CD1c-positive myeloid dendritic cell (primary cell): ENCODE measurements around the gene IQSEC1.

Experiments used
- DNase-seq: peaks from one replicate; pipeline ENCODE4 v3.0.0-alpha.2; 2016; ENCODE audit errors: extremely low spot score

IQSEC1 gene

DNA sequence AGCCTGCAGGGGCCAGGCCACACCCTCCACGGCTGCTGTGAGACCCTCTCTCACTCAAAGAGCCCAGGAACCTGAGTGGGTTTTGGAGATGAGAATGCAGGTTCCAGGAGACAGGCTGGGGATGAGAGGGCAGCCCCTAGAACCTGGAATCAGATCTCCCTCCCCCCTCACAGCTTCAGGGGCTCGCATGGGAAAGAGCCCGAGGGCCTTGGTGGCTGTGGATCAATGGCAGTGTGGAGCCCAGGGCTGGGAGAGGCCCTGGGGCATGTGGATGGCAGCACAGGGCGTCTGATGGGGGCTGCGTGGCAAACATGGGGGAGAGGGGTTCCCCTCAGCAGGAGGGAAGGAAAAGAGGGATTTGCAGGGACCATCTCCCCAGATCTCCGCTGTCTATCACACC, 119.0 kb downstream of the IQSEC1 start:
- no peak for DNase-seq

DNA sequence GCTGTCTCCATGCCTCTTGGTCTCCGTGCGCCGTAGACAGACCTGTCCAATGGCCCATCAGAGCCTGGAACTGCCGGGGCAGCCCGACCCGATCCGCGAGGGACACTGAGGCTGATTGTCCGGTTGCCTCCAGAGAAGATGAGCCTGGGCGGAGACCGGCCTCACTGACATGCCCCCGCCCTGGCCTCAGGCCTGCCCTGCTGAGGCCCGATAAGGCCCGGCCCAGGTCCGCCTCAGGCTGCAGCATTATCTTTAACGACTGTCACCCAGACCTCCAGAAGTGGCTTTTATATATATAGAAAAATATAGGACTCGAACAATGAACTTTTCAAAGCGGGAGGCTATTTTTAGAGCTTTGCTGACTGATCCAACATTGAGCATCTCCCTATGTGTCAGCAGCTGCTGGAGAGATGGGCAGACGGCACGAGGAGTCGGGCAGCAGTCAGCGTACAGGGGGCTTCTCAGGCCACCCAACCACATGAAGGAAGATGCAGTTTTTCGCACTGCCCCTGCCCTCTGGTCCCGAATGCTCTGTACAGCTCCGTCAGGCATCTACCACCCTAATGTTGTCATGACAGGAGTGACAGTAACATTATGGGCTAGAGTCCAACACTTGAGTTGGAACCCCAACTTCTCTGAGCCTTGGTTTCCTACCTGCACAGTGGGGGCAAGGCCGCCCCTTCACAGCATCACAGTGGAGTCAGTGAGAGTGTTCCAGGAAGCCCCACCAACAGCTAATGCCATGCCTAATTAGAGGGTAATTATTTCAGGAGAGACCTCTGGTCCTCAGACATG, 119.8 kb downstream of the IQSEC1 start:
- no peak for DNase-seq

DNA sequence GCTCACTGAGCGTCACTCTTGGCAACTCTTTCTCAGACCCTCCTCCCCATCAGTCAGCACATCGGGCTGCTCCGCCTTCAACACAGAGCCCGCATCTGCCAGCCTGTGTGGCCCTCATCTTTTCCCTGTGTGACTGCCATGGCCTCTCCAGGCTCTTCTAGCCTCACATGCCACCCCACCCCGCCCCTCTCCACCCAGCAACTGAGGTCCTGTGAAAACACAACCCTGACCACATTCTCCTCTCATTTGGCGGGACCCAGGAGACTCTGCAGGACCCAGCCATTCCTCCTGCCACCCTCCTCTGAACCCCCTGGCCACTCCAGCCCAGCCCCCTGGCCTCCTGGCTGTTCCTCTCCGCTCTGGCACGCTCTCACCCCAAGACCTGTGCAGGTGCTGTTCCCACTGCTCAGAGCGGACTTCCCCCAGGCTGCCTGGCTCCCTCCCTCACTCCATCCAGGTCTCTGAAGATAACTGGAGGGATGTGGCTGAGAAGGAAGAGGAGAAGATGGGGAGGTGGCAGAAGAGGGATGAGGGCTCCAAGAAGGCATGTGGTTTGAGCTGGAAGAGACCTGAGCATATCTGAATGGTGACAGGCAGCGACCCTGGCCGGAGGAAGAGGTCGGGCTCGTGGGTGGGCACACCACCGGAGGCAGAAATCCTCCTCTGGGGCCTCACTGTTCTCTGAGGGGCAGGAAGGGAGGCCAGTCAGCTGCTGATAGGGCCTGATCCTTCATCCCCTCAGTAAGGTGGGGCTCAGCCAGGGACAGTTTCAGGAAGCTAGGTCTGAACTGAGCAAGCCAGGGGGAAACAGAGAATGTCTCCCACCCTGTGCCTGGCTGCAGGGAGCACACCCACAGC, 120.7 kb downstream of the IQSEC1 start:
- DNase-seq, result no peak

DNA sequence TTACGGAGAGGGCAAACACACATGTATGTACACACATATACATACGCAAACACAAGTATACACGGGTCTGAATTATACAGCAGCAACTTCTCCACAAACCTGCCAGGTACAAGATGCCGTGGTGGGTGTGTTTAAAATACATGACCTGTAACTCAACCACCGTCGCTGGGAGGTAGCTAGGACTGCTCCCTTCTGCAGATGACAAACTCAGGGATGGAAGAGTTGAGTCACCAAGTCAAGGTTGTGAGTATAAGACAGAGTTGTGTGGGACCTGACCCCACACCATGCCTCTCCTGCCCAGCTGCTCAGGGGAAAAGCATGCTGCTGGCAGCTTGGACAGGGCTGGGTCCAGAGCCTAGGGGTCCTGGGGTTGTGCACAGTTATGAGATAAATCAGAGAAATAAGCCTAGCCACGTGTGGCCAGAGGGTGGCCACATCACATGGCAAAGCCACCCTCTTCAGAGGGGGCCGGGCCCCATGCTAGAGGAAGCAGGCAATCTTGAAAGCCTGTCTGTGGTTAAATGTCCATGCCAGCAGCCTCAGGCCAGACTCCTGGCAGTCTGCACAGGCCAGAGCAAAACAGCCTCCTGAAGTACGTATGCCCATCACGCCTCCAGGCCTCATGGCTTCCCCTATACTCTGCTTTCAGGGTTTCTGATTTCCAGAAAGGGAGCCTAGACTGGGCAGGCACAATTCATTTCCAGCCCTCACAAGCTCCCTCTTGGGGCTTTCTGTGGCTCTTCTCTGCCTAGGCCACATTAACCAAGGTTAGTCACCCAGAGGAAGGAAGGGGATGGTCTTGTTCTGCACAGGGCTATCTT, 124.1 kb downstream of the IQSEC1 start:
- peak; percentile 53 for DNase-seq

DNA sequence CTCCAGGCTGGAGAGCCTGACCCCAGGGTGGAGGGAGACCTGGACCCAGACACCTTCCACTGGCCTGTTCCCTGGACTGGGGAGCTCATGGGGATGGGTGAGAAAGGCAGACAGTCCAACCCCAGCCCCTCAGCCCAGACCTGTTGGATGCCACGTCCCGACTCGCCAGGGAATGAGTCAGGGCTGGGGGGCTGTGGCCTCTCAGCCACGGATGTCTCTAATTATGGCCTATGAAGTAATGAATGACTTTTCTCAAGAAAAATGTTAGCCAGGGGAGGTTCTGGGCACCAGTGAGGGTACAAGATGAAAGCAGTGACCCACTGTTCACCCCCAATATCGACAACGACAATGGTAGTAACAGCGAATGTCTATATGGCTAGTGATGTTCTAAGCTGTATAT, 124.9 kb downstream of the IQSEC1 start:
- DNase-seq, result no peak

DNA sequence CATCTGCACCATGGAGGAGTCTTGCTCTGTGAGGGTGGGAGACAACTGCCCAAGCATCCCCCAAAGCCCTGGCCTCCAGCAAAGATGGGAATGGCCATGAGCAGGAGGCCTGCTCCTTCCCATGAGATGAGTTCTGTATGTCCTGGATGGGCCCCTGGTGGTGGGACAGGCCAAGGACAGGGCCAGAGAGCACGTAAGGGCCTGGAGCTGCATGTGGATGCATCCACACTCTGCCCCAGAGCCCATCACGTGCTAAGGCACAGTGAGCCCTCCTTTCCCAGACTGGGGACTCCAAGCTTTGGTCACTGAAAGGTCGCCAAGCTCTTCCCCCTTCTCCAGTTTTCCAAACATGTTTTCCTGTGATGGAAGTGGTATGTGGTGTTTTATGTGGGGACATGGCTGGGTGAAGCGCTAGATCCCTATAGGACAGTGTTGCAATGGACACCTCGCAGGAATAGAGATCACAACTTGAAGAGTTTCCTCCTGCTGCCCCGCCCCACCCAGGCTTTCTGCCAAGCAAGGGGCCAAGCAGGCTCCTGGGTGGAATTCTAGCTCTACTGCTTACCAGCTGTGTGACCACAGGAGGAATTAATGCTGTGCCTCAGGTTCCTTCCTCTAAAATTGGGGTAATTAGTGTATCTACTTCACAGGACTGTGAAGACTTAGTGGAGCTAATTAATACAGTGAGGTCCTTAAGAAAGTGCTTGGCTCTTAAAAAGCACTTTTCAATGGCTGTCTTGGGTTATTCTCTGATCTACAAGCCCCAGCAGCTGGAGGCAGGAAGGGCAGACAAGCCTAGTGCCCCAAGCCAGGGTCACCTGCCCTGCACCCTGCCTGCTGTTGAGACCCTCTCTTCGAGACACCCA, 125.5 kb downstream of the IQSEC1 start:
- DNase-seq, result no peak

DNA sequence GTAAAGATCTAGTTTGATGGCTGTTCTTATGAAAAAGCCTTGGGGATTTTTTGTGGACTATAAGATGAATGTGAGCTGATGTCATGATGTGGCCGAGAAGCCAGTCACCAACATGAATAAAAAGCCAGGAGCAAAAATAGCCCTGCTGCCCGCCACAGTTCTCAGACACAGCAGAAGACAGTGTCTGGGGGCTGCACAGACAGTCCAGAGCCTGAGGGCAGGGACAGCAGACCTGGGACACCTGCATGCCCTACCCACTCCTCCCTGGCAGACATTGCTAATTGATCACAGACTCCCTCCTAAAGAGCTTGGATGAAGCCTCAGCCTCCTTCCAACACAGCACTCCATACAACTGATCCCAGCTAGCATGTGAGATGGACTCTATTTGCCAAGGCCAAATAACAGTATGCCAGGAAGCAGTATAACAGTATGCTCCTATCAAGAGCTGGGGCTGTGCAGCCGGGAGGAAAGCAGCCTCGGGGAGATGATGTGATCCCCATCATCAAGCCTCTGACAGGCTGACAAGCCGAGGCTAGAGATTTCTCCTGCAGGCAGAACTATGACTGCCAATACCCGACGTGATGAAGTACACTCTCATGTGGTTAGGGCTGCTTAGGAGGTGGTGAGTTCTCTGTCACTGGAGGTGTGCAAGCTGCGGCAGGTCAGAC, 126.4 kb downstream of the IQSEC1 start:
- no peak for DNase-seq

DNA sequence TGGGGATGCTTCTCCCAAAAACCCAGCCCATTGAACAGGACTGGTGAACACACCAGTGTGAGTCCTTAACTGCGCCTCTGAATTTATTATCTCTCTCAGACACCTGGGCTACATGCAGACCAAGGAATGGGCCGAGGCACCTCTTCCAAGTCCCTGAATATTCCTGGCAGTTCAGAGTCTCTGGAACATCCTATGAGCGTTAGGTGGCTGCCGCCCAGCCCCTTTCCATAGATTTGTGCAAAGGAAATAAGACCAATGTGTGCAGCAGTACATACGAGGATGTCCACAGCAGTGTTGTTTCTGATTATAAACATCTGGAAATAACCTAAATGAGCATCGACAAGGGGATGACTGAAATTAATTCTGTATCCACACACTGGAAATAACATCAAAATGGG, 127.0 kb downstream of the IQSEC1 start:
- DNase-seq, result no peak

DNA sequence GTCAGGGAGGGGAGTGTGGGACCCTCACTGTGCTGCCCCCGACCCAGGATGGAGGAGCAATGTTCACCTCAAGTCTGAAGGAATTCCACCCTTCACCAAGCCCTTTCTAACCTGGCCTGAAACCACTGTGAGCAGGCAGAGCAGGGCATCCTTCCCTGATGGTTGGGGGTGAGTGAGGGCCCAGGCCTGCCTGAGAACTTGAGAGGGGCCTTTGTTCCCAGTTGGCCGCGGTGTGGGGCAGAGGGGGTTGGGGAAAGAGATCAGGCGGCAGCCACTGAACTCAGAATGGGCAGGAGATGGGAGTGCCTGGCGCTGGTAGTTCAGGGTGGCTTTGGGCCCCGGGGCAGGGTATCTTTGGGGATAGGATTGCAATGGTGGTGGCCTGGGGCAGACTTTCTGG, 128.4 kb downstream of the IQSEC1 start:
- no peak for DNase-seq

DNA sequence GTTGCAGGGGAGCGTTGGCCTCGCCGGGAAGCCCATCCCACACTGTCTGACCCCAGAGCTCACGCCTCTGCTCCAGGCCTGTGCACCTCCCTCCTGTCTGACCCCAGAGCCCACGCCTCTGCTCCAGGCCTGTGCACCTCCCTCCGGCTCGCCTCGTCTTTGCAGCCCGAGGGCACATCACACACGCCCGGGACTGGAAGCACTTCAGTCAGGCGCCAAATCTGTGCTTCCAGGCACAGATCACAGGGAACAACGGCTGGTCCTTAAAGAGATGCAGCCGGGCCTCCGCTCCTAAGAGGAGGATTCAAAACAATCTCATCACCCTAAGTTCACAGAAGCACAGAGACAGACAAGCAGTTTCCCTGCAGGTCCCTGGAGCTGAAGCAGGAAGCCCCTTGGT, 128.8 kb downstream of the IQSEC1 start:
- DNase-seq, result no peak

DNA sequence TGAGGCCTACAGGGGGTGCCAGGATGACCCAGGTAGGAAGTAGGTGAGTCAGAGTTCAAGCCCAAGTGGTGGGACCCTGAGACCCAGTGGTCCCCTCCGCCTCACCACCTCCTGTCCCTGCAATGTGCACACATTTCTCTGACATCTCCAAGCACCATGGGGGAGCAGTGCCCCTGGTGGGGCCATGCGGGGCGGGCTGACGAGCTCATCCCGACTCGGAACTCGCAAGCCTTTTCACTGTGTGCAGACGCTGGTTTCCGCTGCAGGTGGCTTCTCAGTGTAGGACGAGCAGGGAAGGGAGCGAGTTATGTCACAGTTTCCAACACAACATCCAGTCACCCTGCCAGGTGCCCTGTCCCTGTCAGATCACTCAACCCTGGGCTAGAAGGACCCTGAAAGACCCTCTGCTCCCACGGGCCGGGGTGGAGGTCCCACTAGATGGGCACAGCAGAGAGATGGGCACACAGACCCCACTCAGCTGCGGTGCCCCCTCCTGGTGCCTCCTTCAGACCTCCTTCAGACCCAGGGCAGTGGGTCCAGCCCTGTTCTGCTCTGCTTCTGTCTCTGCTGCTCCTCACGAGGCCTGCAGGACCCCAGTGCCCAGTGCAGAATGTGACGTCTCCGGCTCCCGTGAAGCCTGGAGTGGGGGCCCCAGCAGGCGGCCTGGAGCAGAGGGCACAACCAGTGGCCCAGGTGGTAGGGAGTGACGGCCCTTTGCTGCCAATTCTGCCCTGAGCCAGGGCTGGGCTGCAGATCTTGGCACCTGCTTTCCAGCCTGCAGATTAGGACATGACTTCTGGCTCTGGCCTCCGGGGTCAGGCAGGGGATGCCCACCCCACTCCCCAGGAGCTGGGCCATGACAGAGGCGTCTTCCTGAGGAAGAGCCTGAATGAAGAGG, 129.9 kb downstream of the IQSEC1 start:
- no peak for DNase-seq

DNA sequence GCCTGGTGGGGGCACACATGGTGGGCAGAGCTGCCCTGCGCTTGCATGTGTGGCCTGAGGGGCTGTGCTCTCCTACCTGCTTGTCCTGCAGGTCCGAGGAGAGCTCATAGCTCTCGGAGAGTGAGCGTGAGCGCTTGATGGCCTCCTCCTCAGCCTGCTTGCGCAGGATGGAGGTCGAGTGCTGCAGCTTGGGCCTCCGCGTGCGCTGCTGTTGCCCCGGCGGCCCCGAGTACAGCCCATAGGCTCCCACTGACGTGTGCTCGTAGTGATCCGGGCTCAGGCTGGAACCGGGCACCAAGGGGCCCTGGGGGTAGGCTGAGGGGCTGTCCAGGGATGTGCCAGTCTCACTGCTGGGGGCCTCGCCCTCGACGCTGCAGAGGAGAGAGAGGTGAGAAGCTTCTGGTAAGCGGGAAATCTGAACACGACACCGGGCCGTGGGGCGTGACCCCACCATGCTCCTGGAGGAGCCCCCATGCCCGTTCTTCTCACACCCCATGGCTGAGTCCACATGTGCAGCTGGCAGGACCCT, 131.7 kb downstream of the IQSEC1 start:
- DNase-seq, result no peak

DNA sequence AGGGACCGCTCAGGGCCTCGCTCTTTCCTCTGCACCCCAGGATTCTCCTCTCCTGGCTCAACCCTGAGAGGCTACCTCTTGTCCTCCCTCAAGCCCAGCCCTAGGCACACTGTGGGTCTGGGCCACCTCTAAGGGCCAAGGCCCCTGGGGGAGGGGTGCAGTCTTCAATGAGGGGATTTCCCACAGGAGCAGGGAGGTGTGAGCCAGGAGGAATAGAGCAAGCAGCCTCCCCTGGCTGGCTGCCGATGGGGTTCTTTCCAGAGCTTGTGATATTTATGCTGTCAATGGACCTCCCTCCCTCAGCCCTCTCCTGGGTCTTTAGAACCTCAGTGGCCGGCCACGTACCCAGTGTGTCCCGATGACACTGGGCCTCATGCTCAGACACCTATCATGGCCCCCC, 132.4 kb downstream of the IQSEC1 start:
- DNase-seq, result no peak

DNA sequence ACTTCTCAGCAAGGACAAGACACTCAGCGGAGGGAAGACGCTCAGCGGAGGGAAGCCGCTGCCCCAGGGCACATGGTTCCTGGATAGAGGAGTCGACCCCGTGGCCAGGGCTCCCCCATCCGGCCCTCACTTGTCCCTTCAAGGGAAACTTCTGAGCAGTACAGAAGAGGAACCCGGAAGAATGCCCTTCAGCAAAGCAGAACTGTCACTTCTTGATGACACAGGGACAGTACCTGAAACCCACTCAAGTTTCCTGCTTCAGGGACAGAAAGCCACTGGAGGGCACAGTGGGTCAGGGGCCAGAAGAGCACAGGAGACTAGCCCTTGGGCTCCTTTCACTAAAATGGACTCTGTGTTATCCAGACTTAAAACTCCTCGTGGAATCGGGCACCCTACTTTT, 134.1 kb downstream of the IQSEC1 start:
- no peak for DNase-seq

DNA sequence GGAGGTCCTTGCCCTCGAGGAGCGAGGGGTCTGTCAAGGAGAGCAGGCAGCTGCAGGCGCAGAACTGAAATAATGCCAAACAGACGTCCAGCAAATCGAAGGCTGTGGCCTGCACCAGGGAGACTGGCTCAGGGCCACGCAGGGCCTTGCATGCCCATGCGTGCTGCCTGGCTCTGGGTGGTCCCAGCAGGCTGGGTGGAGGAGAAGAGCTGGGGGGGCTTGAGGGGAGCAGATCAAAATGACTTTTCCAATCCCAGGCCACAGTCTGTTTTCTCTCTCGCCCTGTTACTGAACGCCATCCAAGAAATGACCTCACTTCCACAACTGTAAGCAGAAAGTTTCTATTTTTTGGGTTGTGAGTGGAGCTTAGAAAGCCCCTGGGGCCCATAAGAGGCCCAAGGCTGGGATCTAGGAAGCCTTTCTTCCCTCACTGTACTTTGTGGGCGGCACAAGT, 134.9 kb downstream of the IQSEC1 start:
- DNase-seq, result no peak

DNA sequence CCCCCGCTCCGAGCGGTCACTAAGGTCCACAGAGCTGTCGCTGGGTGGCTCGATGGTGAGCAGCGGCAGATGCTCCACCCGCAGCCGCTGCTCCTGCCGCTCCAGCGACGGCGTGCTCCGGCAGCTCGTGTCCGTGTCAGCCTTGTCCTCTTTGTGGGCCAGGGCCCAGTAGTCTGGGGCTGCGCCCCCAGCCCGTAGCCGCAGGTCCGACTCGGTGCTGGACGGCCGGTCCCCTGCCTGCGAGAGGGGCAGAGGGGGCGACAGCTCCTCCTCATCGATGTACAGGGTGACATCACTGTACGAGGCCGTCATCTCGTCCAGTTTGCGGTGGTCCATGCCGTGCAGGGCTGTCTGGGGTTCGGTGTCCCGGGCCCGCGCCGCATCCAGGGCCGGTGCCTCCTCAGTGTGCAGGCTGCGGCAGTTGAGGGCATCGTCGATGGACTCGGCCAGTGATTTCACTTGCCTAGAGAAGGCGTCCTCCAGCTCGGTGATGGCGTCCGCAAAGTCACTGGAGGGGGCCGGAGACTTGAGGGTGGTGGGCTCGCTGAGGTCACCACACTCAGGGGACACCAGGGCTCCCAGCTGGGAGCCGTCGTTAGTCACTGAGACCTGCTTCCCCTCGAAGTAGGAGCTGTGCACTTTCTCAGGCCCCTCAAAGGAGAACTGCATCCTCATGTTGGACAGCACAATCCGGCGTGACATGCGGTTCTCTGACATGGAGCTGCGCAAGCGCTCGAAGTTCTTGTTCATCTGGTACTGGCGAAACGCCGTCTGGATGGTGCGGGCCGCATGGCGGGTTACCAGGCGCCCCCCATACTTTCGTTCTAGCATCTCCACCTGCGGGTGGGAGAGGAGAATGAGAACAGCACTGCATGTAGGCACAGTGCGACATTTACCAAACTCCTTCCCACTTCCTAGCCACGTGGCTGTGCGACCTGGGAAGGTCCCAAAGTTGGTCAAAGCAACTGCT, 137.1 kb downstream of the IQSEC1 start:
- DNase-seq, result no peak

DNA sequence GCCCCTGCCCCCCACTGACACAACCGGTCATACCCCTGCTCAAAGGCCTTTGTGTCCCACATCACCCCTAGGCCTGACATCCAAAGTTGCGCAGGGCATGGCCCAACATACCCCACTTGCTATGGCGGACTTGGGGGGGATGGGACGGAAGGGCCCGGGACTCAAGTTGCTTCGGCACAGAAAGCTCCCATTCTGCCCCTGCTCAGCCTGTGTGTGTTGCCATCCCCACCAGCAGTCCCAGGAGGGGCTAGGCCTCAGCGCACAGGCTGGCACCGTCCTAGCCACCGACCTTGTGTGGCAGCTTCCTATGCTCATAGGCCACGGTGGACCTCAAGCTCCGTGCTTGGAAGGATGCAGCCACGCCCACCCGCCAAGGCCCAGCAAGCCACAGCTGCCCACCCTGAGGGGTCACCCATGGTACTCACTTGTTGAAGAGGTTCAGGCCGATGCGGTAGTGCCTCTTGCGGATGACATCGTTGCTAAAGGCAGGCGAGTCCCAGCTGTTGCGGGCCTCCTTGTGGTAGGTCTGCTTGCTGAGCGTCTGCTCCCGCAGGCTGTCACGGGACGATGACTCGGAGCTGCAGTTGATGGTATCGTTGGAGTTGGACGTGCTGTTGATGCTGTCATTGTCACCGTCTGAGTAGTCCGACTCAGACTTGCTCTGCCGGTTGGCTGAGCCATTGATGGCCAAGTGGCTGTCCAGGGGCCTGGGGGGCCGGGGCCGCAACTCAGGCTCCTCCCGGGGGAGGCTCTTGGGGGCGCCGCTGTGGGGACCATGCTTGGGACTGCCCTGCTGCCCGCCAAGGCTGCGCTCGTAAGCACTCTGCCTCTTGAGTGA, 138.0 kb downstream of the IQSEC1 start:
- no peak for DNase-seq
